Stimulated activated CD8-positive, alpha-beta memory T cell treated with anti-CD3 and anti-CD28 coated beads, Interleukin-15, amount 100 ng/mL, for 1 hour (primary cell): Measurements from ENCODE around the gene PPP1R13L.
"Not testable (repeated sequence)": the region's sequence is repeated elsewhere in the genome, so short reads cannot be mapped to it uniquely, and the experiment has no call there.

ENCODE experiments used
- DNase-seq: peaks from one replicate; pipeline ENCODE4 v3.0.0-alpha.2; 2020; ENCODE audit warnings: low read depth

Gene PPP1R13L

GRCh38 chr19:45345506-45345860, 59.4 kb downstream of the PPP1R13L start:
- no peak for DNase-seq

- DNase-seq, result no peak
Measured at GRCh38 chr19:45344621-45345505, 60.0 kb downstream of the PPP1R13L start.

GRCh38 chr19:45342911-45343310, 62.0 kb downstream of the PPP1R13L start:
- DNase-seq, result no peak

GRCh38 chr19:45340899-45341453, 63.9 kb downstream of the PPP1R13L start:
- no peak for DNase-seq

GRCh38 chr19:45340232-45340898, 64.5 kb downstream of the PPP1R13L start, which contains the start of gene KLC3:
Gene KLC3 (plus strand): TSS chr19:45340750. CDS start chr19:45345542, 4,792 bp downstream.
- no peak for DNase-seq

GRCh38 chr19:45339629-45340028, 65.2 kb downstream of the PPP1R13L start:
- DNase-seq, result no peak

- no peak for DNase-seq
Measured at GRCh38 chr19:45336696-45337251, 68.1 kb downstream of the PPP1R13L start.

- not testable (repeated sequence) for DNase-seq
Measured at GRCh38 chr19:45334881-45335280, 70.0 kb downstream of the PPP1R13L start.

GRCh38 chr19:45333609-45334303, 71.1 kb downstream of the PPP1R13L start:
- no peak for DNase-seq

- no peak for DNase-seq
Measured at GRCh38 chr19:45331411-45331810, 73.5 kb downstream of the PPP1R13L start.
